Hematopoietic multipotent progenitor cell treated with erythropoietin and hydrocortisone succinate and interleukin-3 and kit ligand, for 6 days (in vitro differentiated cells): ENCODE measurements around the gene PLEKHM2.

ENCODE experiments used
- DNase-seq: peaks from one replicate; pipeline ENCODE4 v3.0.0-alpha.2; 2015

PLEKHM2 gene

DNA sequence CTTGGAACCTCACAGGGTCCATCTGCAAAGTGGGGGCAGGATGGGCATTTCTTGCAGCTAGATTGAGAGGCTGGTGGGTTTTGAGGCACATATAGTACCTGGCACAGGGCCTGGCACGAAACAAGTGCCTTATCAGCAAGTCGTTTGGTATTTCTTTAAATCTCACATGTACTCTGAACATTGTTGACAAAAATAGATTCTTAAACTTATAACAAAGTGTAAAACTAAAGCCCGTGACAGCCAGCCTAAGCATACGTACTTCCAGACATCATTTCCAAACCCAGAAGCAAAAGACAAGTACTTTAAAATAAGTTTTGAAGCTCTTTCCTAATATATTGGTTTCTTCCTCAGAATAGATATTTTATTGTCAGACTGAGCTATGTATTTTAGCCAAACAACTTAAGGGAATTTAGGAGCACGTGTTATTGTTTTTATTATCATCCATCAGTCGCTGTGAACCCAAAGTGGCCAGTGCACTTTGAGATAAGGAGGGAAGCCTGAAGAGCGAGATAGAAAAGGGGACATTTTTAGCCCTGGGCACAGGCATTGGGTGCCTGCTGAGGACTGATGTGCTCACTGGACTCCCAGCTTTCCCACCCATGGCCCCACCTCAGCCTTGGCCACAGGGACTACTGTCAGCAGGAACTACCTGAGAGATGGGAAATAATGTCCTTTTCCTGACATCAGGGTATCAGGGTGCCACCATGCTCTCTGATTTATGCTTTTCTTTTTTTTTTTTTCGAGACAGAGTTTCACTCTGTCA is 77.4 kb downstream of the PLEKHM2 start:
- peak; percentile 61 for DNase-seq

DNA sequence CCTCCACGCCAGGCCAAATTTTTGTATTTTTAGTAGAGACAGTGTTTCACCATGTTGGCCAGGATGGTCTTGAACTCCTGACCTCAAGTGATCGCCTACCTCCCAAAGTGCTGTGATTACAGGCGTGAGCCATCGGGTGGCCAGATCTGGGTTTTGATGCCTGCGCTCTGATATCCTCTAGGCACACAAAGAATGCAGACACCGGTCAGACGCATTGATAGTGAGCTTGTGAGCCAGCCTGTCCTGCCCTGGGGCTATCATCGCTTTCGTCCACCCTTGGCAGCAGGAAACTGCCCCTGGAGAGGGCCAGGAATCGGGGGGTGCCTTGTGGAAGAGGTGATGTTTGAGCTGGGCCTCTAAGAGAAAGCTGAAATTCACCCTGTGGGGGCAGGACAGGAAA is 78.4 kb downstream of the PLEKHM2 start:
- no peak for DNase-seq

DNA sequence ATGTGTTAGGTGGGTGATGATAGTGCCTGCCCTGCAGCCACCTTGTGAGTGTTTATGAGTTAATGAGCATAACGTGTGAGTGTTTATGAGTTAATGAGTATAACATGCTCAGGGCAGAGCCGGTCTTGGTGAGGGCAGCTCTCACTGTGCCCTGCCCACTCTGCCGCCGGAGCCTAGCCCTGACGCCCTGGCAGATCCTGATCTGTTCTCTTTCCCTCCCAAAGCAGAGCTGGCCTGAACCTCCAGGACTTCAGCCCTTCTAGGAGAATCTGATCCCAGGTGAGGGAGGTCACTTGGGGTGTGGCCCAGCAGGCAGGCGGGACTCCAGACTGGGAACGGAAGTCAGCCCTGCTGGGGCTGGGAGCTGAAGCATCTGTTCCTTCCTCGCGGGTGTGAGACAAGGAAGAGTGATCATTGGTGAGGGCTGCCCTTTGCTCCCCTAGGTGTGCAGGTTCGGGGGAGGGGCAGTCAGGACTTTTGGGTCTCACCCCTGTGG is 80.2 kb downstream of the PLEKHM2 start:
- DNase-seq = no peak

DNA sequence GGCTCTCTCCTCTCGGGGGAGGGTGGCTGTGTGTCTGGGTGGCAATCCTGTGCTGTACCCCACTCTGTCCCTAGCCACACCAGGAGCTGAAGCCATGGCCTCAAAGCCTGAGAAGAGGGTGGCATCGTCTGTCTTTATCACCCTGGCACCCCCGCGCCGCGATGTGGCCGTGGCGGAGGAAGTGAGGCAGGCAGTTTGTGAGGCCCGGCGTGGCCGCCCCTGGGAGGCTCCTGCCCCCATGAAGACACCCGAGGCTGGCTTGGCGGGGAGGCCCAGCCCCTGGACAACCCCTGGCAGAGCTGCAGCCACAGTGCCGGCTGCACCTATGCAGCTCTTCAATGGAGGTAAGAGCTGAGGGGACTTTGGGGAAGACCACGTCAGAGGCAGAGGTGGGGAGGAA is 80.8 kb downstream of the PLEKHM2 start:
- DNase-seq = no peak

DNA sequence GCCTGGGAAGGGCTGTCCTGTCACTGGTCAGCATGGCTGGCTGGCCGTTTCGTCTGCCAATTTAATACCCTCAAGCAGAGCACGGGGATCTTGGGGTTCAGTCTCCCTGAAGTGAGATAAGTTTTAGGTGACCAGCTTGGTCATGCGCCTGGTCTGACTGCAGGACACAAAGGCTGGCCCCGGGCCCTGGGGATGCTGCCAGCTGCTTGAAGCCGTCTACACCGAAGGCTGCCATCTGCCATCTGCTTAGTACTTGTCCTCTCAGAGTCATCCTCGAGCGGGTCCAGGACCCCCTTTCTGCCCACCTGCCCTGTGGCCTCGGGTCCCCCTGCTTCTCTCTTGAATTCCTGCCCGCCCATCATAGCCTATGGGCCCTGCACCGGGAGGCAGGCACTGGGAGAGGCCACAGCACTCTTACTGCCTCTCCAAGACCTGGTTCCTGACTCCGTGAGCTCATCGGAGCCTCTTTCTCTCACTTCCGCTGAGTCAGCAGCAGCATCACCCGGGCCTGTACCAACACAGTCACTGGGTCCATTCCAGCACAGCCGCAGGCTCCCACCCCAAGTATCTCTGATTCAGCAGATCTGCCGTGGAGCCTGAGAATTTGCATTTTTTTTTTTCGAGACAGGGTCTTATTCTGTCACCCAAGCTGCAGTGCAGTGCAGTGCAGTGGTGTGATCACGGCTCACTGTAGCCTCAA is 81.5 kb downstream of the PLEKHM2 start:
- no peak for DNase-seq

DNA sequence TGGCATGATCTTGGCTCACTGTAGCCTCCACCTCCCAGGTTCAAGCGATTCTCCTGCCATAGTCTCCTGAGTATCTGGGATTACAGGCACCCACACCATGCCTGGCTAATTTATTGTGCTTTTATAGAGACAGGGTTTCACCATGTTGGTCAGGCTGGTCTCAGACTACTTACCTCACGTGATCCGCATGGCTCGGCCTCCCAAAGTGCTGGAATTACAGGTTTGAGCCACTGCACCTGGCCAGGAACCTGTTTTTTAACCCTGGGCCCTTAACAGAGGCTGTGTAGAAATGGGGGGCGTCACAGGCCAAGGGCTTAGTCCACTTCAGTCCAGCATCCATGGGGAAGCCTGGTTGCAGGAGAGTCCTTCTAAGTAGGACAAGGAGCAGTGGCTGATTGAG is 83.8 kb downstream of the PLEKHM2 start:
- no peak for DNase-seq

DNA sequence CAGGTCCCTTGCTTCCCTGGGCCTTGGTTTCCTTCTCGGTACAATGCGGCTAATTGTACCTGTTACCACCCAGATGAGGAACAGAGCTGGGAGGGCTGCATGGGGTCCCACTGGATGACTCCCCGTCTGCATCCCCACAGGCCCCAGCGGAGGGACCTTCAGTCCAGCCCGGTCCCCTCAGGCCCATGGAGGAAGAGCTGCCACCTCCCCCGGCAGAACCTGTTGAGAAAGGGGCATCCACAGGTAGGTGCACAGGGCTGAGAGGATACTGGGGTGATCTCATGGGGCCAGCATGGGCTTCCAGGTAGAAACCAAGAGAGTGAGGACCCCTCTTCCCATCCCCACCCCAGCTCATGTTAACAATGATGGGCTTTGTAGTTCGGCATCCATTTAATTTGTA is 84.3 kb downstream of the PLEKHM2 start:
- DNase-seq = no peak

DNA sequence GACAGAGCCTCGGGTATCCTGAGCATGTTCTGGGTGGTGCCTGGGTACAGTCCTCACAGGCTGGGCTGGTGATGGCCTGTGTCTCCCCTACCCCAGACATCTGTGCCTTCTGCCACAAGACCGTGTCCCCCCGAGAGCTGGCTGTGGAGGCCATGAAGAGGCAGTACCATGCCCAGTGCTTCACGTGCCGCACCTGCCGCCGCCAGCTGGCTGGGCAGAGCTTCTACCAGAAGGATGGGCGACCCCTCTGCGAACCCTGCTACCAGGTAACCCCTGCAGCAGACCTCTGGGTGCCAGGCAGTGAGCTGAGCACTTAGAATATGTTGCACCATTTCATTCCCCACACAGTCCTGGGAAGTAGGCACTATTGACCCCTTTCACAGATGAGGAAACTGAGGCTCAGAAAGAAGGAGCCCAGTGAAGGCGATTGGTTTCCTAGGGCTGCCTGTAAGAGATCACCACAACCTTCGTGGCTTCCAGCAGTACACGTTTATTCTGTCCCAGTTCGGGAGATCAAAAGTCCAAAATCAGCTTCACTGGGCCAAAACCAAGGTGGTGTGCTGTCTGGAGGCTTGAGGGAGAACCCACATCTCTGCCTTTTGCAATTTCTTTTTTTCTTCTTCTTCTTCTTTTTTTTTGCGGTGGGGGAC is 86.3 kb downstream of the PLEKHM2 start:
- no peak for DNase-seq

DNA sequence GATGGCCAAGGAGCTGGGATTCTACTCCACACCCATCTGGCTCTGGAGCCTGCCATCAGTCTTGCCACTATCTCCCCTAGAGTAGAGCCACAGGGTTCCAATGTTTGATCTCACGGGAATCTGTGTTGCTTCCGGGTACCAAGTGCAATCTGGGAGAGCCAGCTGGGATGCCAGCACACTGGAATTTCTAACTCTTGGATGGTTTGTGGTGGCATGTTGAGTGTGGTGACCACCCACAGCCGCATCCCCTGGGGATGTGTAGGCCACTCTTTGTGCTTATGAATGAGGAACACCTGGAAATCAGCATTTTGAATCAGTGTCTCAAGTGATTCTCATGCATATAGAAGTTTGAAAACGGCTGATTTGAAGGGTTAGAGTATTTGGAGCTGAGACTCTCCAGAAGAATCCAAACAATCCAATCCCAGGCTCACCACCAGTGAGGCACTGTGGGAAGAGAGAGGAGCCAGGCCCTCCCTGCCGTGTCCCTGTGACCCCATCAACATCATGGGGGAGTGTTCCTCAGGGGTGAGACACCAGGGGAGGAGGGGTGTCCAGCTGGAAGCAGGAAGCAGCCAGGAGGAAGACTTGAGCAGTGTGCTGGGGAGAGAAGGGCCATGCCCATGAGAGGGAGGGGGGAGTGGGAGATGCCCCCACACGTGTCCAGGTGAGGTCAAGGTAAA is 87.9 kb downstream of the PLEKHM2 start:
- no peak for DNase-seq

DNA sequence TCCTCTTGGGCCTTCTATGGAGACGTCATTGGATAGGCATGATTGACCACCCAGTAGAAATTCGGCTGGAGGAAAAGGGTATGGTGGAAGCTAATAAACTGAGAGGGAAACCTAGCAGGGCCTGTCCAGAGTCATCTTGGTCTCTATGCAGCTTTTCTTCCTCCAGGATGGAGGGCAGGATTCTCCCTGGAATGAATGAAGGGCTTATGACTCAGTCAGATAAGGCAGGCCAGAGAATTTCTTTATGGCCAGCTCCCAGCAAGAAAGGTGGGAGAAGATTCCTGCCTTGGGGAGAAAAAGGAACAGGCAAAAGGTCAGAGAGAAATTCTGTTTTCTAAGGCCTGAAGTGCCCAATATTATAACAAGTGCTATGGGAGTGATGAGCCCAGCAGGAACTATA is 91.6 kb downstream of the PLEKHM2 start:
- DNase-seq = no peak

DNA sequence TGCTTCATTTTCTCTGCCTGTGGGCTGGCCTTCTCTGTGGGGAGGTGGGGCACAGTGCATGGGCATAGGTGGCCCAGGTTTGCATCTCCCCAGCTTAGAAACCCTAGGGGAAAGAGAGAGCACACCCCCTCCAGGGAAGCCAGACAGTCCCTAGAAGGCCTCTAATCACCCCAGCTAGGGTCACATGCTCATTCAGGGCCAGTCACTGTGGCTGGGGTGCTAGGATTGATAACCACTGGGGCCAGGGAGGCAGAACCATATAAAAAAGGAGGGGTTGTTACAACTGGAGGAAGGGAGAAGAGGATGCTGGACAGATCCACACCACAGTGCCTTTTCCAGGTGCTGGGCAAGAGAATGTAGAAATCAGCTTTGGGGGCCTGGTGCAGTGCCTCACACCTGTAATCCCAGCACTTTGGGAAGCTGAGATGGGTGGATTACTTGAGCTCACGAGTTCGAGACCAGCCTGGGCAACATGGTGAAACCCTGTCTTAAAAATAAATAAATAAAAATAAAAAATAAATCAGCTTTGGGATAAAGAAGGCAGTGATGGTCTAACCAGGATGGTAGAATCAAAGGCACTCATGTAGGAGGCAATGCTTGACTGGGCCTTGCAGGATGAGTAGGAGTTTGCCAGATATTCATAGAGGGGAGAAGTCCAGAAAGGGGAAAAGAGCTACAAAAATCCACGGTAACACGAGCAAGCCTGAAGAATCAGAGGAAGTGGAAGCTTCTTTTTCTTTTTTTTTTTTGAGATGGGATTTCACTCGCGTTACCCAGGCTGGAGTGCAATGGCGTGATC is 94.0 kb downstream of the PLEKHM2 start:
- no peak for DNase-seq
